Activated naive CD4-positive, alpha-beta T cell treated with anti-CD3 and anti-CD28 coated beads, Interleukin-2, amount 50 U/mL, for 72 hours (primary cell): ENCODE results near the gene ENAH. TPM values are rescaled to one million over a fixed set of nuclear protein-coding genes. Genes with fewer than 3 reads are reported as not detected.
A peak's percentile ranks its signal among the peaks of the same experiment; 100 is the strongest.

ENCODE experiments used
- ATAC-seq, 2 donors: fragments of 150-1000 bp; cut with Tn5 transposase; 2 replicates each; pipeline ENCODE4 v1.10.0; 2021; ENCODE audit warnings: mild to moderate bottlenecking in 2 of 2, moderate library complexity in 2 of 2
- DNase-seq, 2 donors: peaks; one replicate each; pipeline ENCODE4 v3.0.0; 2021 to 2022; ENCODE audit warnings: low spot score in 2 of 2
- H3K27ac Mint-ChIP-seq, 2 donors: one replicate each; pipeline ENCODE4 v1.8.0; 2022; ENCODE audit warnings: mild to moderate bottlenecking in 2 of 2, mixed read lengths in 2 of 2
- H3K36me3 Mint-ChIP-seq, 2 donors: one replicate each; pipeline ENCODE4 v1.8.0; 2022; ENCODE audit warnings: mixed read lengths in 2 of 2
- H3K9me3 Mint-ChIP-seq, 2 donors: one replicate each; pipeline ENCODE4 v1.8.0; 2022; ENCODE audit warnings: mixed read lengths in 2 of 2
- total RNA-seq, 2 donors: library from RNA; stranded (reverse); gene quantifications; one replicate each; pipeline ENCODE4 v1.2.3, GENCODE V29; 2022

The ENAH gene
- total RNA-seq, 2 donors from 2014 or later = 0.09 to 0.89 TPM

GRCh38 chr1:225565847-225566246 lies 87.1 kb downstream of the ENAH start:
- H3K9me3 Mint-ChIP-seq = no peaks in the 10 kb centered on the region
- DNase-seq (no peak), ATAC-seq (no peak)
- H3K27ac Mint-ChIP-seq = no peak overlapping the region
- no peaks in the 10 kb centered on the region for H3K36me3 Mint-ChIP-seq

GRCh38 chr1:225561675-225562074 lies 91.2 kb downstream of the ENAH start:
- ATAC-seq (no peak), DNase-seq (no peak)
- Mint-ChIP-seq H3K36me3 (no peaks in the 10 kb centered on the region), H3K27ac (peak overlapping the region in 1 of 2 donors; percentile 1), H3K9me3 (peaks cover 0 to 2% of the 10 kb centered on the region in 2 donors)

DNA sequence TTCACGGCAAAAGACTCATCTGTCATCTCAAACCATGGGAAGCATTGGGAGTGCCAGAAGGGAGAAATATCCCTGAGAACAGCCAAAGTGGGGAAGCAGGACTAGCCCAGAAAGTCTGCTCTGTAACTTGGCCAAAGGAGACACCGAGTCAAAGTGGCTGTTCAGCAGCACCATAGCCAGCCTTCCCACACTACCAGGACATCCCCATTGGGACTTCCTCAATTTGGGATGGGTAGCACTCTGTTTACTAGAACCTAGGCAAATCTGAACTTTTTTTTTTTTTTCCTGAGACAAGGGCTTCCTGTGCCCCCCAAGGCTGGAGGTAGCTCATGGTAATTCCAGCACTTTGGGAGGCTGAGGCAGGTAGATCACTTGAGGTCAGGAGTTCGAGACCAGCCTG lies 93.0 kb downstream of the ENAH start:
- Mint-ChIP-seq H3K9me3 (peaks cover 0 to 3% of the 10 kb centered on the region in 2 donors), H3K36me3 (no peaks in the 10 kb centered on the region), H3K27ac (no peak overlapping the region)
- no peak for DNase-seq
- ATAC-seq = no peak

GRCh38 chr1:225559326-225559725 lies 93.6 kb downstream of the ENAH start:
- ATAC-seq (no peak), DNase-seq (no peak)
- H3K27ac Mint-ChIP-seq = no peak overlapping the region
- no peaks in the 10 kb centered on the region for H3K36me3 Mint-ChIP-seq
- H3K9me3 Mint-ChIP-seq = peaks cover 0 to 3% of the 10 kb centered on the region in 2 donors

GRCh38 chr1:225556694-225557093 lies 96.2 kb downstream of the ENAH start:
- Mint-ChIP-seq H3K36me3 (no peaks in the 10 kb centered on the region), H3K9me3 (peaks cover 0 to 3% of the 10 kb centered on the region in 2 donors), H3K27ac (no peak overlapping the region)
- ATAC-seq (no peak), DNase-seq (no peak)

DNA sequence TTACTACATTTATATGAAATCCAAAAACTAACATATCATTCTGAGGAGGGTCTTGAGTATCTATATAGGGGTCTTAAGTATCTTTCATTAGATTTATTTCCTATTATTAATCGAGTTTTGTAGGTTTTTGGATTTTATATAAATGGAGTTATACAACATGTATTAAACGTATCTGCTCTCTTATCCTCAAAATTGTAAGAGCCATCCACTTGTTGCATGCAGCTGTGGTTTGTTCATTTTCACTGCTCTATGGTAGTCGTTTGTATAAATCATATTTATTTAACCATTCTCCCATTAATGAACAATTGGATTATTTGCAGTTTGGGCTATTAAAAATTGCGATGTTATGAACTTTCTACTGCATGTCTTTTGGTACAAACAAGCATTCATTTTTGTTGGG lies 97.1 kb downstream of the ENAH start:
- Mint-ChIP-seq H3K9me3 (peaks cover 0 to 3% of the 10 kb centered on the region in 2 donors), H3K27ac (no peak overlapping the region), H3K36me3 (no peaks in the 10 kb centered on the region)
- DNase-seq (no peak), ATAC-seq (no peak)

DNA sequence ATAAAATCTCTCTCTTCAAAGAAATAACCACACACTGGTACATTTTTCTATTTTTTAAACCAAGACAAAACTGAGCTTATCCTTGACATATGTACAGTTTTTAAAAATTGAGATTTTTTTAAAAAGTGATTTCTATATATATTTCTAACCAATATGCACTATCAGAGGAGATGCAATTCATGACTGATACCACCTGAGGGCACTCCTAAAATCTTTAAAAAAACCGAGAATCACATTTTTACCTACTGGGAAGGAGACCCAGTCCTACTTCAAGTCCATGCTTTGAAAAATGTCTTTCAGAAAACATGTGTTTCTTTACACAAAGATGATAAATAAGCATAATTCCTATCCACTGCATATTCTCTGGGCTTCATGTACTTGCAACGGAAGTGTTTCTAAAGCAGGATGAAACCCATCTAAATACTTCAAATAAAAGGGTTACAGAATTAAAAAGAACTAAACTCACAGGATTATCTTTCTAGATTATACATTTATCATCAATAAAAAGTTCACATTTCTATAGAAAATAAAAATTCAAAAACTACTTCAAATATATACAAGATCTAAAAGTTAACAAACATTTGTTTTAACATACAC lies 98.6 kb downstream of the ENAH start:
- H3K9me3 Mint-ChIP-seq = peaks cover 0 to 3% of the 10 kb centered on the region in 2 donors
- H3K36me3 Mint-ChIP-seq = no peaks in the 10 kb centered on the region
- ATAC-seq (no peak), DNase-seq (no peak)
- no peak overlapping the region for H3K27ac Mint-ChIP-seq

DNA sequence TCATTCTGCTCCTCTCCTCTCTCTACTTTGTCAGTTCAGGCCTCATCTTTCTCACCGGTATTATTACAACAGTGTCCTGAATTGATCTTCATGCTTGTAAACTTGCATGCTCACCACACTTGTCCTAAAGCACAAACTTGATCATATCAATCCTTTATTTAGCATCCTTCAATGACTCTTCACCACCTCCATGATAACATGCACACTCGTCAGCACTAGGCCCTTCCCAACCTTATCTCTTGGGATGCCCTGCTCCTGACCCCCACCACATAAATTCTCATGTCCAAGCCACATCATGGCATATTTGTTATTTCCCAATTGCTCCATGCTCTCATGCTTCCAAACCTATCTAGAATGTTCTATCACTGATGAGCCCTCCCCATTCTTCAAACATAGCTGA lies 103.1 kb downstream of the ENAH start:
- no peak overlapping the region for H3K27ac Mint-ChIP-seq
- no peaks in the 10 kb centered on the region for H3K36me3 Mint-ChIP-seq
- DNase-seq (no peak), ATAC-seq (no peak)
- H3K9me3 Mint-ChIP-seq = no peaks in the 10 kb centered on the region

DNA sequence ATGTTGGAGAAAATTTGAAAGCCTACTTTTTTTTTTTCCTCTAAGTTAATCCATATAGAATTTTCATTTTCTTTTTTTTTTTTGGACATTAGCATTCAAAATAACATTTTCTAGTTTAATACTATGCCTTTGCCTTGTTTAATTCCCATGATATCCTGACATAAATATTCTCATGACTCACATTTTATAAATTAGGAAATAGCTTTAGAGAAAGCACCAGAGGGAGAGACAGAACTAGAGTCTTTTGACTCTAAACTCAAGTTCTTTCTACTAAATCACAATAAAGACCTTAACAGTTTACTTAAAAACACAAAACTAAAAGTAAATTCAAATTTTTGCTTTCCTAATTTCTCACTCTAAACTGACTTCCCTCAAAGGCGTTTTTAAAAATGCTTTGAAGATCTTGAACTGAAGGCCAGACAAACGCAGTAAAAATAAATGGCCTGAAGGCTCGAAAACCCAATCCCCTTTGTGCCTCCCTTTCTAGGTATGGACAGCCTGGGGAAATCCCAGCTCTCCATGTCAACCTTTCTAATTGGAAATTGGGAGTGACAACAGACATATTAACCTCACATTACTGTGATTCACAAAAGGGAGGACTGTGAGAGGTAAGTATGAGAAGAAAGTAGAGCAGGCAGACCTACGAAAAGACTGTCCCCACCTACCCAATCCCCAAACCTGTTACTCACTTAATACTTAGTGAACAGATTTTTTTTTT lies 104.6 kb downstream of the ENAH start:
- no peaks in the 10 kb centered on the region for H3K9me3 Mint-ChIP-seq
- no peak for DNase-seq
- H3K27ac Mint-ChIP-seq = no peak overlapping the region
- no peaks in the 10 kb centered on the region for H3K36me3 Mint-ChIP-seq
- ATAC-seq = no peak

DNA sequence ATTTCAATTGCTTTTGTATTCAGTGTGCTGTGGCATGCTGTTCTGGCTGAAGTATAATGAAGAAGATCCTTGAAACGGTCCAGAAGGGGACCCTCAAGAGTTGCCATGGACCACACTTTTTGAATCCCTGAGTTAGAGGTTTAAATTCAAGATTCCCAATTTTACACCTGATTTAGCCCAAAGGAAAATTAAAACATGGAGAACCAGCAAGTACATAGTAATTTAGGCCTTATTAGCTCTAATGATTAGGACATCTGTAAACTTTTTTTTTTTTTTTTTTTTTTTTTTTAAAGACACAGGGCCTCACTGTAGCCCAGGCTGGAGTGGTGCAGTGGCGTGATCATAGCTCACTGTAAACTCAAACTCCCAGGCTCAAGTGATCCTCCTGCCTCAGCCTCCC lies 107.3 kb downstream of the ENAH start:
- Mint-ChIP-seq H3K27ac (no peak overlapping the region), H3K9me3 (no peaks in the 10 kb centered on the region), H3K36me3 (no peaks in the 10 kb centered on the region)
- no peak for ATAC-seq
- no peak for DNase-seq

GRCh38 chr1:225544924-225545323 lies 108.0 kb downstream of the ENAH start:
- H3K27ac Mint-ChIP-seq = no peak overlapping the region
- DNase-seq (no peak), ATAC-seq (no peak)
- H3K36me3 Mint-ChIP-seq = no peaks in the 10 kb centered on the region
- no peaks in the 10 kb centered on the region for H3K9me3 Mint-ChIP-seq

- Mint-ChIP-seq H3K36me3 (no peaks in the 10 kb centered on the region), H3K27ac (no peak overlapping the region), H3K9me3 (no peaks in the 10 kb centered on the region)
- DNase-seq = no peak
- no peak for ATAC-seq
Measured at GRCh38 chr1:225544263-225544662, 108.7 kb downstream of the ENAH start.

DNA sequence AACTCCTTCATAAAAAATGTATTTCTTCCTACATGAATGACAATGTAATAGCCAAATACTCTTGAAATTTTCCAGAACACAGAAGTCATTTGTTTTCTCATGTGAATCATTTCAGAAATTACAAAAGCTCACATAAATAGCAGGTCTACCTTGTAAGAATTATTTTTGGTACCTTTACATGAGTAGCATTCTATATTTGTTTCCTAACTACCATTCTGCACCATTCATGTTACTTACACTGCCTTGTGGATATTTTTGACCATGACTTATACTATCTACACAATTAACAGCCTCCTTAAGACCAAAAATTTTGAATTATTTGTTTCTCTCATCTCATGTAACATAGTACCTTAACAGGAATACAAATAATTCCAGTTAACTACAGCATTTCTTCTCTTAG lies 109.6 kb downstream of the ENAH start:
- DNase-seq = no peak
- Mint-ChIP-seq H3K27ac (no peak overlapping the region), H3K9me3 (no peaks in the 10 kb centered on the region), H3K36me3 (no peaks in the 10 kb centered on the region)
- no peak for ATAC-seq

GRCh38 chr1:225541383-225541782 lies 111.5 kb downstream of the ENAH start:
- H3K9me3 Mint-ChIP-seq = no peaks in the 10 kb centered on the region

DNA sequence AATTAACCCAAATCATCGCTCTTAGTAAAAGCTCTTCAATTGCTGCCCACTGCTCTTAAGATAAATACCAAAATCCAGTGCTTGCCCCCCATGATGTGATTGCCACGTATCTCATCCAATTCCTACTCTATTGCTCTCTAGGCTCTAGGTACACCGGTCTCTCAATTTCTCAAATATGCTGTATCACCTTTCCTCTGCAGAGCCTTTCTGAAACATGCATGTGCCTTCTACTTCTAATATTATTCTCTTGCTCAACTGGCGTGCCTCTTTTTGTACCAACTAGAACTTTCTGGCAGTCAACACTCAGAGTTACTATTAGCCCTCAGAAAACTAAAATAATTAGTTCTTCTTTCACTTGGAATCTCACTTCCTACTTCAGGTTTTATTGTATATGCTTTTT lies 113.3 kb downstream of the ENAH start:
- Mint-ChIP-seq H3K36me3 (no peaks in the 10 kb centered on the region), H3K27ac (no peak overlapping the region), H3K9me3 (no peaks in the 10 kb centered on the region)
- ATAC-seq (no peak), DNase-seq (no peak)

More at GRCh38 chr1:225541383-225541782, 111.5 kb downstream of the ENAH start:
- DNase-seq (no peak), ATAC-seq (no peak)
- Mint-ChIP-seq H3K36me3 (no peaks in the 10 kb centered on the region), H3K27ac (no peak overlapping the region)

- no peak for DNase-seq
- no peak for ATAC-seq
- Mint-ChIP-seq H3K27ac (no peak overlapping the region), H3K9me3 (no peaks in the 10 kb centered on the region), H3K36me3 (no peaks in the 10 kb centered on the region)
Measured at GRCh38 chr1:225539069-225539468, 113.9 kb downstream of the ENAH start.

DNA sequence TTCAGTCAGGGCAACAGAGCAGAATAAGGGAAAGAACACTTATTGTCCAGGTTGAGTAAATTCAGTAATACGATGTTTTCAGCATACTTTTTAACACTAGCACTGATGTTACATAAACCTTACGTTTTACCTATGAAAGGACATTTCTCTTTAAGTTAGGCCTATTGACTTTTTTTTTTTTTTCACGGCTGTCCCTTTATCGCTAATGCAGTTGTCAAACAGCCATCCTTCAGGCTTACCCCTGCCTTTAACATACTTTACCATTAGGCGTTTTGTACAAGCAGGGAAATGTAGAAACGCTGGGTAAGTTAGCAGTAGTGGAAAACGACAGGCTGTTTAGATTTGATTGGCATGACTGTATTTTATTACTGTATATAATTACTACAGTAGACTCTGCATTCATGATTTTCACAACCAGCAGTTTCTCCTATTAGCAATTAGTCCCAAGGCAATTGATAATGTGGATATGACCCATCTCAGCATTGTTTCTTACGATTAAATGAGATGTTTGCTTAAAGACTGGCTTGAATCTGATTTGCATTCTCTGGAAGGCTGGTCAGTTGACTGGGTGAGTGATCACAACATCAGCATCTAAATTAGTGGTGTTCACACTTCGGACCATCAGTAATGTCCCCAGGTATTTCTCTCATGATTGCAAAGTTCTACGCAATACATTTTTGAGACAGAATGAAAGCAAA lies 115.2 kb downstream of the ENAH start:
- Mint-ChIP-seq H3K9me3 (no peaks in the 10 kb centered on the region), H3K36me3 (no peaks in the 10 kb centered on the region), H3K27ac (no peak overlapping the region)
- ATAC-seq (no peak), DNase-seq (no peak)

DNA sequence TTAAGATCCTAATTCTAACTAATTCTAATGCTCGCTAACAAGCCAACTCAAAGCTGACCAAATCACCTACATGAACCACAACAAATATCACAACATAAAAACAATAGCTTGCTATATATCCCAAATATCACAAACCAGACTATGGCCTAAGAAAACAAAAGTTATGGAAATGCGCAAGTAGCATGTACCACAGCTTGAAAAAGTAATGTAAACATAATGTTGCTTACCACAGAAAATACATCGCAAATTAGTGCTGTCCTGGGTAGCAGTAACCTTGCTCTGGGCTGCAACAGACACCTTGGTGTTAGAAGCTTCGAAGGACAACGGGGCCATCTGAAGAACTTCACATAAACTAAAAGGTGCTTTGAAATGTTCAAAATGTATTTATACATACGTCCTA lies 117.6 kb downstream of the ENAH start:
- ATAC-seq (no peak), DNase-seq (no peak)
- Mint-ChIP-seq H3K9me3 (no peaks in the 10 kb centered on the region), H3K36me3 (no peaks in the 10 kb centered on the region), H3K27ac (no peak overlapping the region)
